ENCODE results near the gene LYG2. TPM values are rescaled to one million over a fixed set of nuclear protein-coding genes. Genes with fewer than 3 reads are reported as not detected.
"Not testable (repeated sequence)": the region's sequence is repeated elsewhere in the genome, so short reads cannot be mapped to it uniquely, and the experiment has no call there.

LYG2 gene
- total RNA-seq, 1 donor from 2014 or later, result not detected

DNA sequence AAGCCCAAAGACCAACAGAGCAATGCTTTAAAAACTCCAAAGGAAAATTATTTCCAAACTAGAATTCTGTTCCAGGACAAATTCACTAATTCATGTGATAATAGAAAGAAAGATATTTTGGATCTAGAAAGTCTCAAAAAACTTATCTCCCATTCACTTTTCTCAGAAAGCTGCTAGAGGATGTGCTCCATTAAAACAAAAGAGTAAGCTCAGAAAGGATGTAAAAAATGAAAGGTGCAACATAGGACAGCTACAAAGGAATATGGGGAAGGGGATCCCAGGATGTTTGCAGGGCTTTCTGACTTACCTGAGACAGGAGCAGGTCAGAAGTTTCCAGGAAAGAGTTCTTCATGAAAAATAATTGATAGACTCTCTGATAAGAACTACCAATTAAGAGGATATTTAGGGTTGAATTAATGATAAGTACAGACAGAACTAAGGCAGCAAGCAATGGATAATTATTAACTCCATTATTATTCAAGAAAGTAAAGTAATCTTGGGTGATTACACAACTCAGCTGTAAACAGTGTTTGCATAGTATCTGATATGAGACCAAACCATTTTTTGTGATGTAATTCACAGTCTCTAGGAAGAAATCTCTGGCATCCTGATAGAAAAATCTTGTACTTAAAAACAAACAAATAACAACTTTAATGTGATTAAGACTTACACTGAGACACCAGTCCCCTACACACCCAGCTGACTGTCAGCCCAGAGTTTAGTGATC, 24.7 kb upstream of the LYG2 start:
- Mint-ChIP-seq H3K9me3 (ENCODE audit: low read depth) (peaks cover 12% of the 10 kb centered on the region), H3K36me3 (ENCODE audit: insufficient read depth) (peaks cover 11% of the 10 kb centered on the region), H3K27ac (no peak overlapping the region), H3K4me1 (ENCODE audit: low read depth) (no peaks in the 10 kb centered on the region), H3K27me3 (no peaks in the 10 kb centered on the region), H3K4me3 (ENCODE audit: low read depth) (no peak overlapping the region)
- DNase-seq (ENCODE audit: low spot score, unreplicated experiment), result no peak
- TF ChIP-seq, protein P1, sequence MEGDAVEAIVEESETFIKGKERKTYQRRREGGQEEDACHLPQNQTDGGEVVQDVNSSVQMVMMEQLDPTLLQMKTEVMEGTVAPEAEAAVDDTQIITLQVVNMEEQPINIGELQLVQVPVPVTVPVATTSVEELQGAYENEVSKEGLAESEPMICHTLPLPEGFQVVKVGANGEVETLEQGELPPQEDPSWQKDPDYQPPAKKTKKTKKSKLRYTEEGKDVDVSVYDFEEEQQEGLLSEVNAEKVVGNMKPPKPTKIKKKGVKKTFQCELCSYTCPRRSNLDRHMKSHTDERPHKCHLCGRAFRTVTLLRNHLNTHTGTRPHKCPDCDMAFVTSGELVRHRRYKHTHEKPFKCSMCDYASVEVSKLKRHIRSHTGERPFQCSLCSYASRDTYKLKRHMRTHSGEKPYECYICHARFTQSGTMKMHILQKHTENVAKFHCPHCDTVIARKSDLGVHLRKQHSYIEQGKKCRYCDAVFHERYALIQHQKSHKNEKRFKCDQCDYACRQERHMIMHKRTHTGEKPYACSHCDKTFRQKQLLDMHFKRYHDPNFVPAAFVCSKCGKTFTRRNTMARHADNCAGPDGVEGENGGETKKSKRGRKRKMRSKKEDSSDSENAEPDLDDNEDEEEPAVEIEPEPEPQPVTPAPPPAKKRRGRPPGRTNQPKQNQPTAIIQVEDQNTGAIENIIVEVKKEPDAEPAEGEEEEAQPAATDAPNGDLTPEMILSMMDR (IDR thresholded peaks at IDR 0.05; ENCODE audit: unreplicated experiment), result no peak

GRCh38 chr2:99278793-99279291, 23.4 kb upstream of the LYG2 start:
- Mint-ChIP-seq H3K4me1 (ENCODE audit: low read depth) (no peaks in the 10 kb centered on the region), H3K27me3 (no peaks in the 10 kb centered on the region), H3K4me3 (ENCODE audit: low read depth) (no peak overlapping the region), H3K36me3 (ENCODE audit: insufficient read depth) (peaks cover 11% of the 10 kb centered on the region), H3K27ac (no peak overlapping the region), H3K9me3 (ENCODE audit: low read depth) (peaks cover 12% of the 10 kb centered on the region)
- TF ChIP-seq, protein P1 (IDR thresholded peaks at IDR 0.05; ENCODE audit: unreplicated experiment), result no peak
- DNase-seq (ENCODE audit: low spot score, unreplicated experiment), result no peak

DNA sequence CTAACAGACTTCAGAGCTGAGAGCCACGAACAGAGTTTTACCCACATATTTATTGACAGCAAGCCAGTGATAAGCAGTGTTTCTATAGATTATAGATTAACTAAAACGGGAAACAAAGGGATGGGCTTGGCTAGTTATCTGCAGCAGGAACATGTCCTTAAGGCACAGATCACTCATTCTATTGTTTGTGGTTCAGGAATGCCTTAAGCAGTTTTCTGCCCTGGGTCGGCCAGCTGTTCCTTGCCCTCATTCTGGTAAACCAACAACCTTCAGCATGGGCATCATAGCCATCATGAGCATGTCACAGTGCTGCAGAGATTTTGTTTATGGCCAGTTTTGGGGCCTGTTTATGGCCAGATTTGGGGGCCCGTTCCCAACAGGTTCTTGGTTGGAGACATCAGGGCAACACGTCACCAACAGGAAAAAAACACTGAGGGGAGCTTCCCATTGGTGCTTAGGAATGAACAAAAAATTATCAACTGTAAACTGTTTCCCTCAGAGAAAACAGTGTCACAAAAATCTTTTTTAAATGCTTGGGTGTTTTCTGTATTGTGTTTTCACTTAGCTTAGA, 22.8 kb upstream of the LYG2 start:
- H3K27ac Mint-ChIP-seq; H3K4me1 Mint-ChIP-seq (ENCODE audit: low read depth); H3K27me3 Mint-ChIP-seq; DNase-seq (ENCODE audit: low spot score, unreplicated experiment); H3K4me3 Mint-ChIP-seq (ENCODE audit: low read depth): not testable (repeated sequence)
- Mint-ChIP-seq H3K9me3 (ENCODE audit: low read depth) (peaks cover 12% of the 10 kb centered on the region), H3K36me3 (ENCODE audit: insufficient read depth) (peaks cover 11% of the 10 kb centered on the region)

GRCh38 chr2:99275882-99276281, 20.4 kb upstream of the LYG2 start:
- H3K27ac Mint-ChIP-seq, result no peak overlapping the region
- DNase-seq (ENCODE audit: low spot score, unreplicated experiment), result no peak
- no peaks in the 10 kb centered on the region for H3K4me1 Mint-ChIP-seq (ENCODE audit: low read depth)
- TF ChIP-seq, protein P1 (IDR thresholded peaks at IDR 0.05; ENCODE audit: unreplicated experiment), result no peak
- H3K4me3 Mint-ChIP-seq (ENCODE audit: low read depth), result no peak overlapping the region
- peaks cover 11% of the 10 kb centered on the region for H3K36me3 Mint-ChIP-seq (ENCODE audit: insufficient read depth)
- H3K9me3 Mint-ChIP-seq (ENCODE audit: low read depth), result peaks cover 19% of the 10 kb centered on the region
- H3K27me3 Mint-ChIP-seq, result no peaks in the 10 kb centered on the region

- no peak overlapping the region for H3K27ac Mint-ChIP-seq
- H3K4me1 Mint-ChIP-seq (ENCODE audit: low read depth), result no peaks in the 10 kb centered on the region
- no peaks in the 10 kb centered on the region for H3K9me3 Mint-ChIP-seq (ENCODE audit: low read depth)
- DNase-seq (ENCODE audit: low spot score, unreplicated experiment), result no peak
- H3K36me3 Mint-ChIP-seq (ENCODE audit: insufficient read depth), result peaks cover 1% of the 10 kb centered on the region
- H3K4me3 Mint-ChIP-seq (ENCODE audit: low read depth), result no peak overlapping the region
- TF ChIP-seq, protein P1 (IDR thresholded peaks at IDR 0.05; ENCODE audit: unreplicated experiment), result no peak
- no peaks in the 10 kb centered on the region for H3K27me3 Mint-ChIP-seq
These were observed 5.8 kb upstream of the LYG2 start for GRCh38 chr2:99261242-99261641.

DNA sequence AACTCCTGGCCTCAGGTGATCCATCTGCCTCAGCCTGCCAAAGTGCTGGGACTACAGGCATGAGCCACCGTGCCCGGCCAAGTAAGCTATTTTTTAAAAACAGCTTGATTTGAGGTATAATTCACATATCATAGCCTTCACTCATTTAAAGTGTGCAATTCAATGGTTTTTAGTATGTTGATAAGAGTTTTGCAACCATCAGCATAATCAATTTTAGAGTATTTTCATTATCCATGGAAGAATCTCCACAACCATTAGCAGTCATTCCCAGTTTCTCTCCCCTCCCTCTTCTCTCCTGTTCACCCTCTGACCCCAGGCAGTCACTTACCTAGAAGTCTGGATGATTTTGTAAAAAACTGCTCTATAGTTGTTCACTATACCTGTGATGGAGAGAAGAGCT, 4.7 kb upstream of the LYG2 start:
- TF ChIP-seq, protein P1 (IDR thresholded peaks at IDR 0.05; ENCODE audit: unreplicated experiment), result no peak
- Mint-ChIP-seq H3K27ac (no peak overlapping the region), H3K4me1 (ENCODE audit: low read depth) (no peaks in the 10 kb centered on the region), H3K4me3 (ENCODE audit: low read depth) (no peak overlapping the region), H3K27me3 (no peaks in the 10 kb centered on the region), H3K9me3 (ENCODE audit: low read depth) (no peaks in the 10 kb centered on the region), H3K36me3 (ENCODE audit: insufficient read depth) (no peaks in the 10 kb centered on the region)
- no peak for DNase-seq (ENCODE audit: low spot score, unreplicated experiment)
